ENCODE results near the gene PTGDR2.

The PTGDR2 gene

DNA sequence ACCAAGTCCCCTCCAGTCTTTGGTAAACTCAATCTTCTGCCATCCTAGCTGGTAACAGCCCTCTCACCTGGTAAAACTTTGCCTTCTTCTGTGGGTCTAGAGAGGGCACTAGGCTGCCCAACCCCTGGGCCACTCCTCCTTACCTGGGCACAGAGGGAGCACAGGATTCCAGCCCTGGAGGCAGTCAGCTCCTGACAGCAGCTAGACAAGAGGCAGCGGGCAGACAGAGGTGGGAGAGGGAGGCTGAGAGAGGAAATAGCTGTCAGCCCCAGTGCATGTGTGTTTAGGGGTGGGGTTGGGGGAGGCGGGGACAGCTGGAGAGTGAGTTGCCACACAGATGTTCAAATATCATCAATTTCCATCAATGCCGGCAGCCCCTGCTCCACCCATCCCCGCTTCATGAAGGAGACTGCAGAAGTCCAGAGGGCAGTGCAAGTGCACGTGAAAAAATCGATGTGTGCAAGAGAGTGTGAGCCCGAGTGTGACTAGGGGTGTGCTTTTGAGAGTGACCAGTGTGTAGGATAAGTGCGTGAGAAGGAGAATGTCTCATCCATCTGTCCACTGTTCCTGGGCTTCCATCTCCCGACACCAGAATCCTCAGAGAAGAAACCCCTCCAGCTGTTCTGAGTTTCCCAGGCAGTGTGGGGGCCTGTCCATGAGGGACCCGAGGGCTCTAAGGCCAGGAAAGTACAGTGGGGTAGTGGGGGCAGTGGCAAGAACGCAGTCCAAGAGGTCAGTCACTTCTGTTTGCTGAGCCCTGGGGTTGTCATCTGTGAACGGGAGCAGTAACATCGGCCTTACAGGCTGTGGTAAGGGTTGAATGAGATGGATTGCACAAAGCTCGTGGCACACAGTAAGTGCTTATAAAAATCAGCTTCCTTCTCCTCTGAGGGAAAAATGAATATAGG lies at the start of gene PTGDR2:
Gene PTGDR2, minus strand, starts transcription at position 225 of the 908 bp plus-strand sequence. CDS start 2,228 bp downstream, outside the sequence.
- peak in 1 of 3 experiments; percentile 13 for DNase-seq

DNA sequence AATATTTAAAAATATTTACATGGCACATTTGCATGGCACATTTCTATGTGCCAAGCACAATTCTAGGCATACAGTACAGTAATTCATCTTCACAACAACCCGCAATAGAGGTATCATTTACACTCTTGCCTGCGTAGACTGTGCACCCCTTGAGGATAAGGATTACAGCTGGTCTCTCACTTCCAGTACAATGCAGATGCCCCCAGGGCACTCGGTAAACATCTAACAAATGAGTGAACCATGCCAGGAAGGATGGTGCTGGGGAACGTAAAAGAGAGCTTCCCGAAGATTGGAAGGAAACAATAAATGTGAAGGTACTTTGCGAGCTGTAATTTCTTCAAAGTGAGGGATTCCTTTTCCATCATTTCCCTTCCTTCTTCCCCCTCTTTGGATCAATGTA lies 49.3 kb upstream of the PTGDR2 start:
- DNase-seq, result peak in 2 of 3 experiments; percentile 63 to 82

DNA sequence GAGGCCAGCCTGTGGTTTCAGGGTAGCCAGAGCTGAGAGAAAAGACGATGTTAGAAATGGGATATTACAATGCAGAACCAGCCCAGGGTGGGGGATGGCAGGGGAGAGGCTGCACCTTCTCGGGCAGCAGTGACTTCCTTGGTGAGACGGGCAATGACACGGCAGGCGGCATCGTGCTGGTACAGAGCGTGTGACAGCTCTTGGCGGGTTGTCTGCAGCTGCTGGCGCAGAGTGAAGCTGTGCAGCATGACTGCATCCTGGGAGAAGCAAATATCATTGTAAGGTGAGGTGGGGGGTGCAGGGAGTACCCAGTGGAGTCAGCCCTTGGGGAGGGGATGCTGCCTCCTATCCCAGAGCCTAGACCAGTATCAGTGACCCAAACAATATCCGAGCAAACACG lies 46.9 kb upstream of the PTGDR2 start:
- DNase-seq, result no peak

GRCh38 chr11:60900673-60901404 lies 45.1 kb upstream of the PTGDR2 start:
- DNase-seq, result no peak

- no peak for DNase-seq
Measured at GRCh38 chr11:60899977-60900376, 44.2 kb upstream of the PTGDR2 start.

DNA sequence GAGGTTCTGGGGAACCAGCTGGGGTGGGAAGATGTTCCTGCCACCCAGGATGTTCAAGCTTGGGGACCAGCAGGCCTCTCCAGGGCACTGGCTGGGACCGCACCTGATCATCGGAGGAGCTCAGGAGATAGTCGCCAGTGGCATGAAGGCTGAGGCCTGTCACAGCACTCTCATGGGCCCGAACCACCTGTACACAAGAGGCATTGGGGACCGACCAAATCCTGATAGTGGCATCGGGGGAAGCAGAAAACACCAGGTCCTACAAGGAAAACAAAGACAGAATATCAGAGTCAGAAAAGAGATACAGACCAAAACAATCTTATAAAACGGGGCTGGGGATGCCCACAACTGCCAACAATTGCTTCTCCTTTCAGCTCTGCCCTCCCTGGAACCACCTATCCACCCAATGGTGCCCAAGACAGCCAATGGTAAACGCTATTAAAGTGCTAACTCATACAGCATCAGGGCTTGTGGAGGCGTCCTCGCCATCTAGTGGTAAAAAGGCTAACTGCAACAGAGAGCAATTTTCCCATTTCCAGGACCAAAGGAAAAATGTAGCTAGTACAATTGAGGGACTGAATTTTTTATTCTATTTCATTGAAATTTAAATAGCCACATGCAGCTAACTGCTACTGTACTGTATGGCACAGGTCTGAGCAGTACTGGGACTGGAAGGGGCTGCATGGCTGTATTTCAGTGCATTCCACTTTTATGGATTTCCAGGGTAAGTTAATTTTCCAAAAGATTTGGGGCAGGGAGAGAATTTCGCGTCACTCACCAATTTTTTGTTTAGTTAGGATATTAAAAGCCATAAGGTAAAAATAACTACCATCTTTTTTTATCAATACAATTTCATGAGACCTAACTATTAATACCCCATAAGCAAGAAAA lies 43.5 kb upstream of the PTGDR2 start:
- peak; percentile 37 to 79 (median 37) for DNase-seq

- DNase-seq, result no peak
Measured at GRCh38 chr11:60897496-60897895, 41.7 kb upstream of the PTGDR2 start.

DNA sequence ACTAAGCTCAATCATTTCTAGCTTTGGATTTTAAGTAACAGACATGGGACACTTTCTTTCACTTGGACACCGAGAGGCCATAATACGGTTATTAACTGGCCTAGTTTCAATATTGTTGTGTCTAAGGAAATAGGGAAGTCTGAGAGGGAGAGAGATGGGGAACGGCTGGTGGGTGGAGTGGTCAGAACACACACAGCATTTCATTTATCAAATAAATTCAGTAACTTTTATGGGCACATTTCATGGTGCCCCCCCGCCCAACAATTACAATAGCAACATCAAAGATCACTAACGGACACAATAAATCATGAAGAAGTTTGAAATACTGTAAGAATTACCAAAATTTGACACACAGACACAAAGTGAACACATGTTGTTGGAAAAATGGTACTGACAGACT lies 39.9 kb upstream of the PTGDR2 start:
- DNase-seq, result no peak

DNA sequence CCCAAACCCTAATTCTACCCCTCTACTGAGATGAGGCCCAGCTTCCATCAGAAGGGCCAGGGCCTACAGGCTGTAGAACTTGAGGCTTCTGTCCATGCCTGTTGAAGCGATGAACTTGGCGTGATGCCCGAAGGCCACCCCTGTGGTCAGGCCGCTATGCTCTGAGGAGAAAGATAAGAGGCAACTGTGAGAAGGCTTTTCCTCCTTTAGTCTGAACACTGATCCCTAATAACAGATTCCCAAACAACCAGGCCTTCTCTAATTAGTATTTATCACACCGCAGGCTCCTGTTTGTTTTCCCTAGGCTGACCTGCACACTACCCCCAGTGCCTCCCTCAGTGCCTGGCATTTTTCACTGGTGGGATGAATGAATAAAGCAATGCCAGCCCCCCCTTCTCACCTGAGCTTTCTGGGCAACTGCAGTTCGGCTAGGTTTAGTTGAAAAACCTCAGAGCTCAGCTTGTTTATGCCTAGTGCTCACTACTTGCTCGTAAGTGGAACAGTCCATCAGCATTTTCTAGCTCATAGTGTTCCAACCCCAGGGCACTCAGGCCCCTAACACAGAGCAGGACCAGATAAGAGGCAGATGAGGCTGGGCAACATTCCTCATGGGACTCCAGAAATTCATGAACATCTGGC lies 35.5 kb upstream of the PTGDR2 start:
- DNase-seq, result peak in 1 of 3 experiments; percentile 17

- no peak for DNase-seq
Measured at GRCh38 chr11:60890696-60891095, 34.9 kb upstream of the PTGDR2 start.

DNA sequence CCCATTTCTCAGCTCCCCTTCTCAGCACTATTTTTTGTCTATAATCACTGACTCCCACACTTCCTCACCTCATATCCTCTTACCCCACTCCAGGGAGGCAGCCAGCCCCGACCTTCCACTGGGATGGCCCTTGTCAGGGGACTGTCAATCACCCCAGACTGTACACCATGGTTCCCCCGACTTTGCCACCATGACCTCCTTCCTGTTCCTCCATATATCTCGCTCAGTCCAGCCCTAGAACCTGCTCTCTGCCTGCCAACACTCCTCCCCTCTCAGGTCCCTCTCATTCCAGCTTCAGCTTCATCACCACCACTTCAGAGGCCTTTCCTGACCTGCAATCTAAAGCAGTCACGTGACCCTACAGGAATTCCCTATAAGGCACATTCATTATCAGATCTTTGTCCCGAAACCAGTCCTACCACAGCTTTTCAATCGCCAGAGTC lies 34.1 kb upstream of the PTGDR2 start:
- DNase-seq, result no peak

GRCh38 chr11:60887556-60887955 lies 31.8 kb upstream of the PTGDR2 start:
- DNase-seq, result peak; percentile 61 to 87 (median 69)

- DNase-seq, result peak; percentile 14 to 77 (median 66)
Measured at GRCh38 chr11:60880643-60881282, 25.0 kb upstream of the PTGDR2 start.

DNA sequence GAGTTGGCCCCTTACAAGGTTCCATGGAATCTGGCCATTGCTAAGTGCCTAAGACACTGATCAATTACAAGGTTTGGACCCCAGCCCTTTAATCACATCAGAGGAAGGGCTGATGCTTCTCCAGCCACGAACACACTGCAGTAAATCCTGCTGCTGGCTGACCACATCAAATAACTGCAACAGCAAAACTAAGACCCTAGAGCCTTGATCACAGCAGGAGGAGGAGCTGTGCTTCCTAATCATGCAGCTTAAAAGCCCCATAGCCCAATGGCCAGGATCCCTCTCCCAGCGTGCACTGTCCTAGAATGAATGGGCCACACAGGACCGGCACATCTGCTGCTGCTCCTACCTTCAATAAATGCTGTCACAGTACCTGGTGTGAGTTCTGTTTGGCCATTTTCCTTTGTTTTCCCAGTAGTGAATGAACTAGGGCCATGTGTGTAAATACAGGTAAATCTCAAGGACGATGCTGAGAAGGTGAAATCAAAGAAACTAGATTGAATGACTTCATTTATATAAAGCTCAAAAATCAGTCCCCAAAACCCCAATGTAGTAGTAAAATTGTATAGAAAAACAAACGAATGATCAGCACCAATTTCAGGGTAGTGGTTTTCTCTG lies 24.3 kb upstream of the PTGDR2 start:
- DNase-seq, result no peak

DNA sequence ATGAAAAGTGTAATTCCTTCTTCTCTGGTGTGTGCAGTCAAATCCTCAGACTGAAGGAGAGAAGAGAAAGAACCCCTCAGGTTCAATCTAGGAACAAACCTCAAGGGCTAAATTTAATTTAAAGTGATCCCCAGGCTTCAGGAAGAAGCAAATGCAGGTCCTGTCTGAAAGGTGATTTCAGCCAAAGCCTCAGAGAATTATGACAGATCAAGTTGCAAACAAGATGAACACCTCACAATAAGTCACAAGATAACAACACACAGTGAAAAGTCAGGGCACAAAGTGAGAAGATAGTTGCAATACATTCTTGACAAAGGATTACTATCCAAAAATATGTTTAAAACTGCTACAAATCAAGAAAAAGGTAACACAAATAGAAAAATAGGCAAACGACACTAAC lies 23.4 kb upstream of the PTGDR2 start:
- DNase-seq, result no peak

DNA sequence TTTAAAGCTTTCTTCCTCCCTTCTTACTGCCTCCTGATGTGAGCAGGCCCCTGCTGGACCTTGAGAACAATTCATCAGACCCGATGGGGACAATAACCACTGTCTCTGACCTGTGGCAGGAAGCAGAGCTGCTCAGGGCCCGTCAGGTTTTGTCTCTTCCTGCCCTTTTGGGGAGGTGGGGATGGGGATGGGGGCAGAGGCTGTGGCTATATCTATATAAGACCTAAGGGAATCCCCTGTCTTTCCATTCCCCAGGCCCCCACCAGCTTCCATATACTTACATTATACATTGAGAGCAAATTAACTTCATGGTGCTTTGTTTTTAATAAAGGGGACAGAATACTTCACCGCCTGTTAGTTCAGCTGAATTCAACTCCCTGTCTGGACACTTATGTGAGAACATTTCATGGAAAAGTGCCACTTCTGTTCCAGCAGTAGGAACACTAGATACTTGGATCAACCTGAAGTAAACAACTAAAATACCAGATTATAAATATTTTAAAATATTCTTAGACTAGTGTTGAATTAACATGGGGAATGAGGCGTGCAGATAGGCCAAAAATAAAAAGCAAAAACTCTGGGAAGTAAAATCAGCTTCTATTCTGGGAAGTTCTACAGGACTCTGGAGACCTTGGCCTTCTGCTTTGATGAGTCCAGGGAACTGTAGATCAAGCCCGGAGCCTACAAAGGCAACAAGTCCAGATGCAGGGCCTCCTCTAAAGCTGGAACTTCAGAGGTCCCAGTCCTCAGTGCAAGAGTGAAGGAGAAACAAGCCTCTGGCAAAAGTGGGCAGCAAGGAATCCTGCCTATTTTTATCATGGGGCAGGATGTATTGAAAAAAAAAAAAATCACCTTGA lies 22.7 kb upstream of the PTGDR2 start:
- DNase-seq, result no peak

DNA sequence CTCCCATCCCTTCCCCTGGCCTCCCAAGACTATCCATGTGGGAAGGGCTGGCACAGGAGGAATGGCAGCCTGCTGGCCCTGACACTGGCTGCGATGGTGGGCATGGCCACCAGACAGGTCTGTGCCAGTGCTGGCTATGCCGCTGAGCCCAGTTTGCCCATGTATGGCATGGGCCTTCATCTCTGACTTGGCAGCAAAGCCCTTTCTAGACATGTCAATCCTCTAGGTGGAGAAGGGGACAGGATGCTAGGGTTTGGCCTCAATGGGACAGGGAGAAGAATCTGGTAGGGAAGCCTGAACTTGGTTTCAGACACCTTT lies 20.4 kb upstream of the PTGDR2 start:
- DNase-seq, result no peak

DNA sequence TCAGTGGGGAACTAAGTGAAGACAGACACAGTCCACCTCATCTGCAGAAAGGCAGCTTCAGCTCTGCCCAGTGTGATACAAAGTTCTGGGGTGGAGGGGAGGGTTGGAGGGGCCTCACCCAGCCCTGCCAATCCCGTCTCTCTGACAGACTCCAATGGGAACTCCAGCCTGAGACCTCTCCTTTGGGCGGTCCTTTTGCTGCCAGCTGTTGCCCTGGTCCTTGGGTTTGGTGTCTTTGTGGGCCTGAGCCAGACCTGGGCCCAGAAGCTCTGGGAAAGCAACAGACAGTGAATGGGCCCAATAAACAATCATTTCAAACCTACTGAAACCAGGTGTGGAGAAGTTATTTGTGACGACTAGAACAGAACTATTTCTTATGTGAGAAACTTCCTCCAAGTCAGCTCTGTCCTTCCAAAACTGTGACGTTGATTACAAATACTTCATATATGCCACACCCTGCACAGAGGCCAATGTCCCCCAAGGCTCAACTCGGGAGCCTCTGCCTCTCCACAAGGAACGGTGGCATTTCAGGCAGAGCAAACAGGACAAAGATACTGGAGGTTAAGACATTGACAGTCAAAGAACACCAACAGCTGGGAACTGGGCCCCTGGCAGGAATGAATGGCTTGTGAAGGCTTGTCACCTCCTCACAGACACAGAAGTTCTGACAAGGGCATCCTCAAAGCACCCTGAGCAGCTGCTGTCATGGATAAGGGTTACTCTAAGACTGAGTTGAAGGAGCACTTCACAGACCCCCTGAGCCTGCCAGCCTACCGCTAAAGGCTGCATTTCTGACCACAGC lies 19.8 kb upstream of the PTGDR2 start:
- DNase-seq, result no peak

Data from NCI-H1417 (cell line).